HG03342 (cell line): ENCODE measurements around the gene PGM2L1.
"Not testable (repeated sequence)": the region's sequence is repeated elsewhere in the genome, so short reads cannot be mapped to it uniquely, and the experiment has no call there.

Source experiments
- ATAC-seq: cut with Tn5 transposase; IDR thresholded peaks from one replicate; pipeline ENCODE4 v1.9.1; 2021; ENCODE audit warnings: mild to moderate bottlenecking, moderate library complexity; ENCODE audit not compliant: unreplicated experiment

The PGM2L1 gene

GRCh38 chr11:74341921-74342320 lies 56.3 kb downstream of the PGM2L1 start:
- ATAC-seq: no peak

- ATAC-seq: no peak
Observed at GRCh38 chr11:74339619-74340018, 58.6 kb downstream of the PGM2L1 start.

GRCh38 chr11:74338963-74339362 lies 59.3 kb downstream of the PGM2L1 start:
- no peak for ATAC-seq

DNA sequence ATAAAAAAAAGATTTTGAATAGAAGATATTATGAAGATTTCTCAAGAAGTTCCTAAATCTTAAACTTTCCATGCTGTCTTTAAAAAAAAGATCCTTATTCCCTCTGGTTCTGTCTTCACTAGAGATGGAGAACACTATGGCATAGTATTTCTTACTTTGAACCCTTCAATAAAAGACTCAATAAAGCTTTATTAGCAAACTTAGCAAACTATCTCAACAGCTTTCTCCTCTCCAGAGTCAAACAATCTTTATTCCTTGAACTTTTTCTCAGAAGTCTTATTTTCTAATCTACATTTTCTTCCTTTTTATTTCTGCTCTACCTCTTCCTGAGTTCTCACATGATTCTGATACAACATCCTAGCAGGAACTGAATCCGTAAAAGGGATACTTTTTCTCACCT lies 65.0 kb downstream of the PGM2L1 start:
- ATAC-seq: no peak

GRCh38 chr11:74332291-74332690 lies 65.9 kb downstream of the PGM2L1 start:
- ATAC-seq: no peak

GRCh38 chr11:74331000-74331399 lies 67.2 kb downstream of the PGM2L1 start:
- not testable (repeated sequence) for ATAC-seq

DNA sequence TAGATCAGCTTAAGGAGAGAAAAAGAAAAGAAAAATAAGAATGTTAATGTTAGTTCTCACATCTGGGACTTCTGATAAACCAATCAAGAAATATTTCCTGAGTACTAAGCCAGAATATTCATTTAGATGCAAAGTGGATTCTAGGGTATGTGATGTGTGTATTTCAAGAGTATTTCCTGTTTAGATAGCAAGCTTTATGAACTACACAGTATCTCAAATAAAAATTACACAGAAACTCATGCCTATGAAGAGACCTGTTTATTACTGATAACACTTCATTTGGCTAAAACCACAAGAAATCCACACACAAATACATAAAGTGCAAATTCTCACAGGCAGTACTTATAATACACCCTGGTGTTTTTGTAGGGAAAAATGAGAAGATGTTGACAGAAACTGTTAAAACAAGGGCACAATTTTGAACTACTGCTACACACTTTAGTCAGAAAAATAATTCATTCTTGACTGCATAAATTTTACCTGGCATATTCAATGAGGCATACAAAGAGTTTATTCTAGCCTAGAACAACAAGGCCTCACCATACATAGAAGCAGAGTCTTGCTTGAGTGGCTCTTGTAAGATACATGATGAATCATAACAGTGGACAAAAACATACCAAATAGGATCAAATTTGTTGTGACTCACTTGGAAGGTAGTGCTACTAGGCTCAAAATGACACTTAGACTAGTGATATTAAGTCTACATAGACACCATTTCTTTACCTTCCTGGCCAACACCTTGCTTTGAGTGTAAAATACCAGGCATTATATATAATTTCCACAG lies 68.0 kb downstream of the PGM2L1 start:
- no peak for ATAC-seq

DNA sequence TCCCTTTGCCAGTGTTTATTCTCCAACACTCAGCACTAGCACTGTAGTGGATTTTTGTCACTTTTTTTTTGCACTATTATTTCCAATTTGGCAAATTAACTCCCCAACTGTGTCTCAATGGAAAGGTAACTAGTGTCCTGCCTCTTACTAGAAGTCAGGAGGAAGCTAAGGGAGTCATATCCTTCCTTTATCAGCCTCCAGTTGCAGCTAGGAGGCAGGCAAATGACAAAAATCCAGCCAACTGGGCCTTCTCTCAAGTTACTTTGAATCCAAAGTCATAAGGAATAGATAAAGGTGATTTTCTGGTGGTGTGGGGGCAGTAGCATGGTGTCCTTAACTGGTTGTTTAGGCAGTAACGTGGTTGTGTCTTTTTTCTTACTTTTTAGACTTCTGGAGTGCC lies 71.2 kb downstream of the PGM2L1 start:
- no peak for ATAC-seq

DNA sequence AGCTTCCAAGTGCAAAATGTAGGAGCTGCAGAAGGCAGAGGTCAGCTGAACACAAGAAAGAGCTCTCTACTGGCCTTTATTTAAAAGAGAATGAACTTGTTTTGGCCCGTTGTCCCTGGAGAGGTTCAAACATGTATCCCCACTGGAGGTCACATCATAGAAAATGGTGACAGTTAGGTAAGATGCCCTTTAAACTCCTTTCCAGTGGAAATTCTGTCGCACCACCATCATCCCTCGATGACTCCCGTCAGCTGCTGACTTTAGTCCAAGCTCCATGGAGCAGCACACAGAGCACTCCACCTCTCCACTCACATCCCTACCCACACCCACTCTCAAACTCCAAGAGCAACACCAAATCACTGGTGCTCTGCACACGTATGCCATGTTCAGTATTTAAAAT lies 71.6 kb downstream of the PGM2L1 start:
- no peak for ATAC-seq

DNA sequence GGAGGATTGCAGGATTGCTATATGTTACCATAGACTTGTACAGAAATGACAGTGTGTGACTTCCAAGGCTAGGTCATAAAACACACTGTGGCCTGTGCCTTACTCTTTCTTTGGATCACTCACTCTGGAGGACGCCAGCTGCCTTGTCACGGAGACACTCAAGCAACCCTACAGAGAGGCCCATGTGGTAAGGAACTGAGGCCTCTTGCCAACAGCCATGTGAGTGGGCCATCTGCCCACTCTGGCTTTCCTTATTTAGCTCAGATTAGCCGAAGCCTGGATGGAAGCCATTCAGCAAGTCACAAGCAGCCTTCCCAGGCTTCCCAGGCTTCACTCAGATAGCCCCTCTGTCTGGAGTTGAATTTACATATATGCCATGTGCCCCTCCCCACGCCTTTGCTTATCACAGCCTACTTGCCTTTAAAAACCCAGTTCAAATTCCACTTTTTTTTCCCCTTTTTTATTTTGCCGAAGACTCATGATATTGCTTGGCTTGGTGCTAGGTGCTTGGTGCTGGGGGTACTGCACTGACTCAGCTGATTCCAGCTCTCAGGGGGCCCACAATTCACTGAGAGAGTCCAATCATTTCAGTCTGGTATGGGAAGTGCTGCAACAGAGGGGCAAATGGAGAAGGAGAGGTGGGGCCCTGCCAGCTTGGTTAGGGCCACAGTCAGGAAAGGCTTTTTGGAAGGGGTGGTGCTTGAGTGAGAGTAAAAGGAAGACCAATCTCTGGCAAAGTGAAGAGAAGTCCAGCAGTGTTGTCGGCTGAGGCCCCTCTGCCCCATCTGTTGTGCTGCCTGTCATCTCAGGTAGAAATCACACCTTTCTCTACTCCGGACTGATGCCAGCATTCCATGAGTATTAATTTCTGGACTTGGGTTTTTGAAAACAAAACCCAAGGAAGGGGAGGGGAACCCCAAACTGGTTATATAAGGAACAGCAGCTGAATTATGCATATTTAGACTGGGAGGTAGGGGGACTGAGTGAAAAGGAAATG lies 72.3 kb downstream of the PGM2L1 start:
- ATAC-seq: no peak

GRCh38 chr11:74322667-74323066 lies 75.6 kb downstream of the PGM2L1 start:
- no peak for ATAC-seq

GRCh38 chr11:74321487-74322188 lies 76.6 kb downstream of the PGM2L1 start:
- ATAC-seq: no peak

GRCh38 chr11:74320538-74320937 lies 77.7 kb downstream of the PGM2L1 start:
- ATAC-seq: no peak

DNA sequence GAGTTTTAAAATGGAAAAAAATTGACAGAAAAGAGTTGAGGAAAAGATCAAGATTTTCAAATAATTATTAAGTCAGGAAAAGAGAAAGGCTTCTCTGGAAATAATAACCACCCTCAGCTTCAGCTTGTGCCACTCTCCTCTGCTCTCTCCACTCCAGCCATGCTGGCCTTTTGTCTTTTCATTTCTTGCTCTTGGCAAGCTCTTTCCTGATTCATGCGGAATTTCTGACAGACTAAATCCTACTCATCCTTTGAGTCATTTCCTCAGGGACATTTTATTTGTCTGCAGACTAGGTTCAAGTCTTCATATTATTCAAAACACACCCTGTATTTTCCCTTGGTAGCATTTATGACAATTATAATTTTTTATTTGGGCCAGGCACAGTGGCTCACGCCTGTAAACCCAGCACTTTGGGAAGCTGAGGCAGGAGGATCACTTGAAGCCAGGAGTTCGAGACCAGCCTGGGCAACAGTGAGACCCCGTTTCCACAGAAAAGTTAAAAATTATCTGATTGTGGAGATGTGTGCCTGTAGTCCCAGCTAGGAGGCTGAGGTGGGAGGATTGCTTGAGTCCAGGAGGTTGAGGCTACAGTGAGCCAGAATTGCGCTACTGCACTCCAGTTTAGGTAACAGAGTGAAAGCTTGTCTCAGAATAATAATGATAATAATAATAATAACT lies 79.0 kb downstream of the PGM2L1 start:
- no peak for ATAC-seq

DNA sequence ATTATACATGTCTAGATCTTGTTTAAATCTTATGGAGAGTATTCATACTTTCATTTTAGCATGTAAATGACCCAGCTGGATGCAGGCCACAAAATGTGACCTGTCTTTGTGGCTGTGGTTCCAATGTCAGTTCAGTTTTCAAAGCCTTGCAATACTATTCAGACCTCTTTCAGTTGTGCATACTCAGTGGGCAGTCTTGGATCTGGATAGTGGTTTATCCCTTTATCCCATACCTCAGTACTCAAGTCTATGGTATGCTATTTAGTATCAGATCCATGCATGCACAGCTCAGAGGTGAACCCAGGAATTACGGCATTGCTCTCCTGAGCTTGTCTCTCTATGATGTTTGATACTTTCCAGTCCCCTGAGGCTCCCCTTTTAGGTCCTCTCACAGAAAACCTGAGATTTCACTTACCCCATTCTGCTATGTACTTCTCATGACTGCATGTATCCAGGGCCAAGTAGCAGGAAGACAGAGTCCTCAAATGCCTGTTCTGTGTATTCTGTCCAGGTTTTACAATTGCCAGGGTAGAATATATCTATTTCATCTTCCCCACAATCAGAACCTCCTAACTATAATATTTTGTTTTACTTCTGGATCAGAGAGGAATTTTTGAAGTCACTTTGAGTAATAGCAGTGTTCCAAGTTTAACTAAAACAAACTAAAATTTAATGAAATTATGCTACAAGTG lies 79.8 kb downstream of the PGM2L1 start:
- ATAC-seq: no peak

DNA sequence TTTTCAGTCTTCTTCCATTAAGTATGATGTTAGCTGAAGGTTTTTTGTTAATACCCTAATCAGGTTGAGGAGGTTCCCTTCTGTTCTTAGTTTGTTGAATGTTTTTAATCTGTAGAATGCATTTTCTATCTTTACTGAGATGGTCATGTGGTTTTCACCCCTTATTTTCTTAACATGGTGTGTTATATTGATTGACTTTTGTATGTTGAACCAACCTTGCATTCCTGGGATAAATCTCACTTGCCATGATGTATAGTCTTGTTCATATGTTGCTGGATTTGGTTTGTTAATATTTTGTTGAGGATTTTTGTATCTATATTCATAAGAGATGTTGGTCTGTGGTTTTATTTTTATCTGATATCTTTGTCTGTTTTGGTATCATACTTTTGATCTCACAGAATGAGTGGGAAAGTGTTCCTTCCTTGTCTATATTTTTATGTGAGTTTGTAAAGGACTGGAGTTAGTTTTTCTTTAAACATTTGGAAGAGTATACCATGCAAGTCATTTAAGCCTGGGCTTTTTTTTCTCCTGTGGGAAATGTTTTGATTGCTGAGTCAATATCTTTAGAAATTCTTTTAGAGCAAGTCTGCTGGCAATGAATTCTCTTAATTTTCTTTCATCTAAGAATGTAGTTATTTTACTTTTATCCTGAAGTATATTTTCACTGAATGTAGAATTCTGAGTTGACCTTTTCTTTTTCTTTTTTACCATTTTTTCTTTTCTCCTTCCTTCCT lies 81.3 kb downstream of the PGM2L1 start:
- no peak for ATAC-seq

DNA sequence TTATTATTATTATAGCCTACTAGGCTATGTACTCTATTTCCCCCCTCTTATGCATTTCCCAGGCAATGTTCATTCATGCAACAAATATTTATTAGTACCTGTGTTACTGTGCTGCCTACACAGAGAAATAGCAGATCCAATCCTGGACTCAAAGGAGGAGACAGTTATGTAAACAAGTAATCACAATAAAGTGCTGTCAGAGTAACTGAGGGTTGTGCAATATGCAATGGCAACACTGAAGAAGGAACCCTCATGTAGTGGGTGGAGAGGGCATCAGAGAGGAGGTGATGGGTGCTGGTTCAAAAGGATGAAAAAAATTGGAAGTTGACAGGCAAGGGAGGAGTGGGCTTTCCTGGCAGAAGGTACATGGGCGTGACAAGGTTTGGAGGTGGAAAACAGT lies 85.9 kb downstream of the PGM2L1 start:
- ATAC-seq: no peak

- ATAC-seq: no peak
Observed at GRCh38 chr11:74311352-74311926, 86.8 kb downstream of the PGM2L1 start, which contains the start of gene P4HA3. Gene P4HA3, minus strand, starts transcription at chr11:74311640. Its CDS starts 29 bp downstream, at chr11:74311611.

GRCh38 chr11:74310857-74311256 lies 87.4 kb downstream of the PGM2L1 start:
- ATAC-seq: no peak
